Stimulated activated CD8-positive, alpha-beta memory T cell treated with anti-CD3 and anti-CD28 coated beads, Interleukin-4, amount 100 ng/mL, for 24 hours (primary cell): ENCODE measurements around the gene EHHADH.

Source experiments
- DNase-seq: peaks from one replicate; pipeline ENCODE4 v3.0.0-alpha.2; 2020; ENCODE audit warnings: low read depth

EHHADH gene

GRCh38 chr3:185195652-185196051, 58.2 kb downstream of the EHHADH start:
- DNase-seq: no peak

- DNase-seq: no peak
Observed at GRCh38 chr3:185188816-185189215, 65.0 kb downstream of the EHHADH start.

GRCh38 chr3:185187391-185187790, 66.5 kb downstream of the EHHADH start:
- no peak for DNase-seq

GRCh38 chr3:185176750-185177359, 77.0 kb downstream of the EHHADH start:
- DNase-seq: no peak

- no peak for DNase-seq
Observed at GRCh38 chr3:185175370-185175987, 78.4 kb downstream of the EHHADH start.

- DNase-seq: no peak
Observed at GRCh38 chr3:185172086-185173049, 81.5 kb downstream of the EHHADH start.

- no peak for DNase-seq
Observed at GRCh38 chr3:185164428-185165217, 89.2 kb downstream of the EHHADH start.

GRCh38 chr3:185162634-185163033, 91.2 kb downstream of the EHHADH start:
- no peak for DNase-seq

- DNase-seq: no peak
Observed at GRCh38 chr3:185161761-185162160, 92.1 kb downstream of the EHHADH start.

- DNase-seq: no peak
Observed at GRCh38 chr3:185157347-185157746, 96.5 kb downstream of the EHHADH start.

- DNase-seq: no peak
Observed at GRCh38 chr3:185155678-185156077, 98.2 kb downstream of the EHHADH start.

- DNase-seq: no peak
Observed at GRCh38 chr3:185153861-185154629, 99.8 kb downstream of the EHHADH start.

- no peak for DNase-seq
Observed at GRCh38 chr3:185153171-185153771, 100.6 kb downstream of the EHHADH start.

- no peak for DNase-seq
Observed at GRCh38 chr3:185152410-185153170, 101.3 kb downstream of the EHHADH start, which contains the start of gene C3orf70. Gene C3orf70 (minus strand): TSS chr3:185153060. CDS start chr3:185152823, 237 bp downstream.

GRCh38 chr3:185151964-185152409, 101.9 kb downstream of the EHHADH start:
- DNase-seq: no peak

- DNase-seq: no peak
Observed at GRCh38 chr3:185151101-185151963, 102.5 kb downstream of the EHHADH start.

- DNase-seq: no peak
Observed at GRCh38 chr3:185150561-185150960, 103.3 kb downstream of the EHHADH start.

GRCh38 chr3:185149591-185149990, 104.3 kb downstream of the EHHADH start:
- DNase-seq: no peak

GRCh38 chr3:185145511-185145910, 108.3 kb downstream of the EHHADH start:
- no peak for DNase-seq
